Stimulated activated naive CD8-positive, alpha-beta T cell treated with anti-CD3 and anti-CD28 coated beads, Interleukin-15, amount 100 ng/mL, for 72 hours (primary cell): Measurements from ENCODE around the gene TXK.

Experiments
- ATAC-seq: fragments of 150-1000 bp; cut with Tn5 transposase; 2 replicates; pipeline ENCODE4 v1.10.0; 2021; ENCODE audit warnings: mild to moderate bottlenecking, moderate library complexity
- DNase-seq, 2 donors: peaks; one replicate each; pipeline ENCODE4 v3.0.0; 2021 to 2022
- H3K27ac Mint-ChIP-seq, 2 donors: one replicate each; pipeline ENCODE4 v1.8.0; 2022; ENCODE audit warnings: mild to moderate bottlenecking in 2 of 2, mixed read lengths in 2 of 2, moderate library complexity in 2 of 2
- H3K27me3 Mint-ChIP-seq: one replicate; pipeline ENCODE4 v1.8.0; 2022; ENCODE audit warnings: mixed read lengths
- H3K4me1 Mint-ChIP-seq: one replicate; pipeline ENCODE4 v1.8.0; 2022; ENCODE audit warnings: mild to moderate bottlenecking, mixed read lengths
- H3K4me3 Mint-ChIP-seq, 2 donors: one replicate each; pipeline ENCODE4 v1.8.0; 2022; ENCODE audit warnings: mild to moderate bottlenecking in 2 of 2, mixed read lengths in 2 of 2, moderate library complexity in 1 of 2
- H3K9me3 Mint-ChIP-seq, 2 donors: one replicate each; pipeline ENCODE4 v1.8.0; 2022; ENCODE audit warnings: mixed read lengths in 2 of 2

The TXK gene

DNA sequence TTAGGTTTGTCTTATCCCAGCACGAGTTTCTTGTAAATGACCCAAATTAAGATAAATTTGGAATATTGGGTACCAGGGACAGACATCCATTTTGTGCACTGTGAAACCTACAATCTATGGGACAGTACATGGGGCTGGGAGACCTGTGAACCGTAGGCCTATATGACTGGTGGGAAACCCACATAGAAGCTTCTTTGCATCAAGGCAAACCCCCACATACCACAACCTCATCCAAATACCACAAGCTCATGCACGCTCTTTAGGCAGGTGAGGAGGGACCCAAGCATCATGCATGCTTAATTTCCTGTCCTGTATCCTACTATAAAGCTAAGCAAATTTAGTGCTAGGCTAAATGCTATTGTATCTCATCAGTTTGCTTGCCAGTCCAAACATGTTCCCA lies 69.7 kb downstream of the TXK start:
- H3K27me3 Mint-ChIP-seq, result no peaks in the 10 kb centered on the region
- H3K9me3 Mint-ChIP-seq, result peaks cover 26 to 37% of the 10 kb centered on the region in 2 donors
- no peak overlapping the region for H3K27ac Mint-ChIP-seq
- H3K4me1 Mint-ChIP-seq, result peaks cover 45% of the 10 kb centered on the region
- ATAC-seq, result peak; percentile 88
- no peak overlapping the region for H3K4me3 Mint-ChIP-seq
- peak; percentile 46 to 65 for DNase-seq

DNA sequence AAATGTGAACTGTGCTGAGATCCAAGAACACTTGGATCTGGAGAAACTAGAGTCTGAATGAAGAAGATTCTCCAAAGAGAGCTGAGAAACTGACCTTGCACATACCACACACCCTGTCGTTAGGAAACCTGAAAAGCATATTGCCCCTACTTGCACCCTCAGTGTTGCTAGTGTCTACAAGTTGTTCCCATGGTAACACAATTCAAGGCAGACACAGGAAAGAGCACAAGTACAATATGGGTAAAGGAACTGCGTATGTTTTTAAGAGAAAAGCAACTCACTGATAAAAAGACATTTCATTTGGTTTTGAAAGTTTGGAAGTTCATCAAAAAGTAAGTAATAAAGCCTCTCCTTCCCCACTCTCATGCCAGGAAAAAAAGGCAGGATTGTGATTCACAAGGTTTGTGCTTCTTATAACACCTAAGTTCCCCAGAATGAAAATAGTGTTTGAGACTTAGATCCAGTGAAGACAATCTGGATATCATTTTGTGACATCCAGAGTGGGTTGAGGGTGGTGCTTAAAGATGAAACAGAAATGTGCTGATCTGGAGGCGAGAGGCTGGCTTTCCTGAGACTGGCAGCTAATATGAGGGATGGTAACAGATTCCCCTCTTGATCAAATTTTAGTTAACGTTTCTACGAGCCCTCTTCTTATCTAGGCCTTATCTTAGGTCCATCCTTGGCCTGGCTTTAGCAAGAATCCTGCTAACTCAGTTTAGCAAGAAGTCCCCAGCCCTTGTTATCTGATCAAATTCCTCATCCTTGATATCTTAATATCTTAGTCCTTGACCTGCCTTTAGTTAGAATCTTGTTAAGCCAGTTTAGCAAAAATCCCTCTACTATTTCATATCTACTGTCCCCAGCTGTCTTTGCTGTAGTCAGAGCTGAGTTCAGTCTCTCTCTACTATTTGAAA lies 75.2 kb downstream of the TXK start:
- DNase-seq (no peak), ATAC-seq (no peak)
- Mint-ChIP-seq H3K27ac (peak overlapping the region in 1 of 2 donors; percentile 22), H3K27me3 (no peaks in the 10 kb centered on the region), H3K4me1 (peaks cover 16% of the 10 kb centered on the region), H3K4me3 (no peak overlapping the region), H3K9me3 (peaks cover 30 to 35% of the 10 kb centered on the region in 2 donors)

DNA sequence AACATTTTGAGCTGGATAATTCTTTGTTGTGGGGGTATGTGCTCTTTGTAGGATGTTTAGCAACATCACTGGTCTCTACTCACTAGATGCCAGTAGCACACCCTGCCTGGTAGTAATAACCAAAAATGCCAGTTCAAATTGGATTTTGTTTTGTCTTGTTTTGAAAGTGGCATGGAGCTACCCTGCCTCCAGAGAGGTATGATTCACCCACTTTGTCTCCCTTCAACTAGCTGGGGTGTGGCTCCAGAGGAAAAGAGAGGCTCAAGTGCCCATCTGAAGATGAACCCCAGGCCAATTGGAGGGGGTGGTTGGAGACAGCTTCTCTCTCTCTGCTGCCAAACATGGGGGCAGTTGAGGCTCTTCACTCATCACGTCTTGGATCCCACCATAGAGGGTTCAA lies 83.0 kb downstream of the TXK start:
- no peak overlapping the region for H3K27ac Mint-ChIP-seq
- H3K4me3 Mint-ChIP-seq, result no peak overlapping the region
- peaks cover 34% of the 10 kb centered on the region for H3K4me1 Mint-ChIP-seq
- no peaks in the 10 kb centered on the region for H3K9me3 Mint-ChIP-seq
- no peak for ATAC-seq
- peaks cover 20% of the 10 kb centered on the region for H3K27me3 Mint-ChIP-seq
- no peak for DNase-seq

DNA sequence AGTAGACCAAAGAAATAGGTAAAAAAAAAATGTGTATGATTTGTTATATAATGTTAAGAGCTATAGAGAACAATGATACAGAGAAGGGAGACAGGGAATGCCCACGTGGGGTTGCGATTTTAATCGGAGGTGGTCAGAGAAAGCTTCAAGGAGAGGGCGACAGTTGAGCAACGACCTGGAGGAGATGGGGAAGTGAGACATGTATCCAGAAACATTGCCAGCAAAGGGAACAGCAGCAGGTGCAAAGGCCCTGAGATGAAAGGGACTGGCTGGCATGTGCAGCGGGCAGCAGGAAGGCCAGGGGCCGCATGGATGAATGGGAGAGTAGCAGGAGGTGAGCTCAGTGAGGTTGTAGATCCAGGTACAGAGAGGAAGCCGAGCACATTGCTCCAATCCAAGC lies 84.6 kb downstream of the TXK start:
- DNase-seq (no peak), ATAC-seq (no peak)
- Mint-ChIP-seq H3K27ac (no peak overlapping the region), H3K4me1 (peaks cover 50% of the 10 kb centered on the region), H3K4me3 (no peak overlapping the region), H3K9me3 (no peaks in the 10 kb centered on the region), H3K27me3 (peaks cover 20% of the 10 kb centered on the region)

DNA sequence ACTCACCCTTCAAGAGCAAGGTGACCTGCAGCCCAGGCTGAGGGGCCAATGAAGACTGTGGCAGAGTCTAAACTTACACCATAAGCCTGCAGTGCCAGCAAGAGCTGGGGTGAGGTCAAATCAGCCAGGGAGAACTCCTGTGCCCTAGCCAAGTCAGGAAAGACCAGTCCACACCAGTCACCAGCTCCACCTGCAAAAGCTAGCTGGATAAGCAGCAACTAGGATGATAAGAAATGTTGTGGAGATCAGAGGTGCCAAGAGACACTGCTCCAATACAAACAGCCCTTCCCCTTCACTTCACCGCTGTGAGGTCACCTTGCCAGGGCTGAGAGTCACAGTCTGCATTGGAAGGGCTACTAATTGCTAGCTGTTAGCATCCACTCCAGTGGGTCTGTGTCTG lies 86.2 kb downstream of the TXK start:
- DNase-seq, result no peak
- H3K4me3 Mint-ChIP-seq, result no peak overlapping the region
- H3K27me3 Mint-ChIP-seq, result peaks cover 20% of the 10 kb centered on the region
- no peak for ATAC-seq
- H3K4me1 Mint-ChIP-seq, result peaks cover 65% of the 10 kb centered on the region
- no peaks in the 10 kb centered on the region for H3K9me3 Mint-ChIP-seq
- H3K27ac Mint-ChIP-seq, result no peak overlapping the region

DNA sequence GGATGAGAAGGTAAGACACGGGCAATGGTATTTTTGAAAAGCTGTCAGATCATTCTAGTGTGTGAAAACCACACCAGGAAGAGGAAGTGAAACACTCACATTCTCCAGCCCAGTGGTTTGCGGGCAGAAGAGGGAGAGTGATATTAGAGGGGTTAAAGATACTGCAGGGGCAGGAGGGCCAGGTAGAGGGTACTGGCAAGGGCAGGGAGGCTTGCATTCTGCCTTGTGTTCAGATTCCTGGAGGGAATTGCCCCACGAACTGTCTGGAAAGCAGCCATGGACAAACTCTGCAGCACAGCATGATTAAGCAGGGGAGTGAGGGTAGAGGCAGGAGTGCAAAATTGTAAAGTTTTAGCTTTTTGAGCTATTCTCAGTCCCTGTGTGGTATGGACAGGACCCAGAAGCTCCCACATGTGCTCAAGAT lies 86.6 kb downstream of the TXK start:
- peak overlapping the region; percentile 64 to 72 for H3K4me3 Mint-ChIP-seq
- peaks cover 70% of the 10 kb centered on the region for H3K4me1 Mint-ChIP-seq
- ATAC-seq (peak; percentile 97), DNase-seq (peak; percentile 72 to 85)
- H3K27me3 Mint-ChIP-seq, result peaks cover 20% of the 10 kb centered on the region
- peak overlapping the region in 1 of 2 donors; percentile 84 for H3K27ac Mint-ChIP-seq
- no peaks in the 10 kb centered on the region for H3K9me3 Mint-ChIP-seq

DNA sequence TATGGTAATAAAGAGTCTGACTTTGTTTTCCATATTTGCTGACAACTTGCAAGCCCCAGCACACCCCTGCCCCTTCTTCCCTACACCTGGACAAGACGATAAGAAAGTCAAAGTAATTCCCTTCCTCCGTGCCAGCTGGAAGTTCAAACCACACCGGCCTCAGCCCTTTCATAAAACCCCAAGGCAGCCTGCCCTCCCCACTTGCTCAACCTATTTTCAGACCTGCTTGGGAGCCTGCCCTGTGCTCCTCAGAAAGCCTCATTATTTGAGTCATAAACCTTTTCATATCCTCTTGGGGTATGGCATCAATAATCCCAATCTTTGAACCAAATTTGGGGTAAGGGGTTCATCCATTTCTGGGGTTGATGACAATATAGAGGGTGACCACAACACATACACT lies 88.0 kb downstream of the TXK start:
- H3K27ac Mint-ChIP-seq, result no peak overlapping the region
- ATAC-seq (peak; percentile 15), DNase-seq (no peak)
- no peaks in the 10 kb centered on the region for H3K9me3 Mint-ChIP-seq
- H3K4me3 Mint-ChIP-seq, result peak overlapping the region; percentile 27 to 33
- H3K4me1 Mint-ChIP-seq, result peaks cover 82% of the 10 kb centered on the region
- H3K27me3 Mint-ChIP-seq, result peaks cover 20% of the 10 kb centered on the region

DNA sequence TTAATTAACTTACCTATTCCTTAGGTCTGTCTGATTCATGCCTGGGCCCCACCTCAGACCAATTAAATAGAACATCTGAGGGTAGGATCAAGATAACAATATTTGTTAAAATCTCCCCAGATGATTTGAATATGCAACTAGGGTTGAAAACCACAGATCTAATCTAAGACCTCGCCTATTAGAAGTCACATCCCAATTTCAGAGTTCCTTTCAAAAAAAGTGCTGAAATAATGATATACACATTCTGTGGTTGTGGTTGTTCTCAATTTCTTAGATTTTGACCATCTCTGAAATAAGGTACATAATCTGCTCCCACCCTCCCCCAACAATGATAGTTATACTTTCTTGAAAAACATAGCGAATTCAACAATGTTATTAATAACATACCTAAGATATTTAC lies 89.8 kb downstream of the TXK start:
- no peak for ATAC-seq
- Mint-ChIP-seq H3K4me1 (peaks cover 87% of the 10 kb centered on the region), H3K4me3 (no peak overlapping the region), H3K27ac (no peak overlapping the region), H3K9me3 (no peaks in the 10 kb centered on the region), H3K27me3 (peaks cover 5% of the 10 kb centered on the region)
- no peak for DNase-seq

DNA sequence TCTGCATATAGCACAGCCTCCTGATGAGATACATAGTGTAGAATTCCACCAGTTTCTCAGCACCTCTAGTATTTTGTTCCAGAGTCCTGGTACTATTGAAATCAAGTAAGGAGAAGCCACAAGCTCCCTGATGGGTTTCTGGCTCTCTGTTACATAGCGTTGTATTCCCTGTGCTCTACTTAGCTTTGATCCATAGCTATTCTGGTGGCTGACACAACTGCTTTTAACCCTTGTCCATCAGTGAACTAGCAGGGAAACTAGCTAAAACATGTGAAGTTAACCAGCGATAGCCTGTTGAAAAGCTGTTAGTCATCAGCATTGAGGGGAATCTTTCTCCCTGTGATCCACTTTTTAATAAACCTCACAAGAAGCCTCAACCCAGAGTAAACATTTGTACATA lies 90.5 kb downstream of the TXK start:
- peaks cover 81% of the 10 kb centered on the region for H3K4me1 Mint-ChIP-seq
- ATAC-seq (no peak), DNase-seq (no peak)
- H3K4me3 Mint-ChIP-seq, result no peak overlapping the region
- no peaks in the 10 kb centered on the region for H3K9me3 Mint-ChIP-seq
- no peaks in the 10 kb centered on the region for H3K27me3 Mint-ChIP-seq
- H3K27ac Mint-ChIP-seq, result no peak overlapping the region

DNA sequence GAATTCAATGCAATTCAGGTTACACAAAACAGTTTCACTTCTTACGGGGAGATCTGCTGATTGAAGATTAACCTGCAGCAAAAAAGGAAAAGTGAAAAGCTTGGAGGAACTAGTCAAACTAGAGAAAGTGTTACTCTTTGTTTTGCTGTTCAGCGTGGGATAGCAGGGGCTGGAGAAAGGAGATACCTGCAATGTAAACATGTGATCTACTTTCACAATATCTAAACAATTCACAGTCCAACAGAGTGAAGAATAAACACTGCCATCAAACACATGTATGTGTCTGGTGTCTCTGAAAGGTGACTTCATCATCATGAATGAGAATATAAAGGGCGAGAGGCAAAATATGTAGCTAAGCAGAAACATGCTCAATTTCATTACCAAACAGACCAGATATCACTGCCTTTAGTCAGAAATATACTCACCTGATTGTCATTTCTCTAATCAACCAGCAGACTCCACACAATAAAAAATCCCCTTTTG lies 91.0 kb downstream of the TXK start:
- H3K4me3 Mint-ChIP-seq, result no peak overlapping the region
- H3K4me1 Mint-ChIP-seq, result peaks cover 76% of the 10 kb centered on the region
- no peaks in the 10 kb centered on the region for H3K27me3 Mint-ChIP-seq
- ATAC-seq (no peak), DNase-seq (no peak)
- H3K27ac Mint-ChIP-seq, result no peak overlapping the region
- no peaks in the 10 kb centered on the region for H3K9me3 Mint-ChIP-seq

DNA sequence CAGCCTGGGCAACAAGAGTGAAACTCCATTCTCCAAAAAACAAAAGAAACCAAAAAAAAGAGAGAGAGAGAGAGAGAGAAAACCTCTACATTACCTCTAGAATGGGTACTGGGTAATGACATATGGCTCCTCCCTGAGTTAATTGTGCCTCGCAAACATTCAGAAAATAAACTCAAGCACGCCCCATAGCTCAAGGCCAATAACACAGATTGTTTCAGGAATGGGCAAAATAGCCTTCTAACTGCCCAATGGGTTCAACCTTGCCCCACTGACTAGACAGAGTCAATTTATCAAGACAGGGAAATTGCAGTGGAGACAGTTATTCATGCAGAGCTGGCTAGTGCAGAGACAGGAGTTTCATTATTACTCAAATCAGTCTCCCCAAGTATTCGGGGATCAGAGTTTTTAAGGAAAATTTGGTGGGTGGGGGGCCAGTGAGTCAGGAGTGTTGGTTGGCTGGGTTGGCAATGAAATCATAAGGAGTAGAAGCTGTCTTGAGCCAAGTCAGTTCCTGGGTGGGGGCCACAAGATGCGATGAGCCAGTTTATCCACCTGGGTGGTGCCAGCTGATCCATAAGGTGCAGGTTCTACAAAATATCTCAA lies 92.4 kb downstream of the TXK start:
- DNase-seq (no peak), ATAC-seq (peak; percentile 61)
- no peaks in the 10 kb centered on the region for H3K9me3 Mint-ChIP-seq
- H3K27me3 Mint-ChIP-seq, result no peaks in the 10 kb centered on the region
- peaks cover 64% of the 10 kb centered on the region for H3K4me1 Mint-ChIP-seq
- H3K27ac Mint-ChIP-seq, result no peak overlapping the region
- H3K4me3 Mint-ChIP-seq, result no peak overlapping the region

DNA sequence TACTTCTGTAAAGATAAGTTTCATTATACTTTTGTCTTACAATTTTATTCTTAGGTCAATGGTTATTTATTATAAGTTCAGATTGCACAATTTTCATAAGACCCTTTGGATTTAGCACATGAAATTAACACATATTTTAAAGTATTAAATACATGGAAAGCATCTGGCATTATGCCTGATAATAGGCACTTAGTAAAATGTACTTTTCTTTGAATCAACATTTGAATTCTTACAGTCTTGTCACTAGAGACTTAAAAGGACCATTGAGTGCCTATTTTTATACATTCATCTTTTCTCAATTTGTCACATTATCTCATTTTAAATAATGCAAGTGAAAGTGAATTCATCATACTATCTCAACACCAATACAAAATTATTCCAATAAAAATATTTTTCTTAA lies 94.5 kb downstream of the TXK start:
- no peak for ATAC-seq
- peaks cover 64% of the 10 kb centered on the region for H3K4me1 Mint-ChIP-seq
- H3K9me3 Mint-ChIP-seq, result no peaks in the 10 kb centered on the region
- H3K4me3 Mint-ChIP-seq, result no peak overlapping the region
- no peak overlapping the region for H3K27ac Mint-ChIP-seq
- DNase-seq, result no peak
- no peaks in the 10 kb centered on the region for H3K27me3 Mint-ChIP-seq

DNA sequence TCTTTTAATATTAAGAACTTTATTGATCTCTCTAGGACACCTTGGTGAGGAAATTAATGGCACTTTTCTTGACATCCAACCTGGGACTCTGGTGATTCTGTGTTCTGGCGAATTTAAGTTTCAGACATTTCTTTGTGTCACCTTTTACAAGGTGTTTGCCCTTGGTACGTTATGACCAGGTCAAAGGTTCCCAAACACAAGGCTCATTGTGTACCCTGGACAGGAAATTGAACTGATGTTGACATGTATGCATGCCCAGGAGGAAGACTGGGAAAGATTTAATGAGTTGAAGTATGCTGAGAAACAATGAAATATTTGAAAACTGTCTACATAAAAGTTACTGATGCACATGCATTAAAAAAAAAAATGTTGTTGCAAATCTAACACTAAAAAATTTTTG lies 95.4 kb downstream of the TXK start:
- H3K4me3 Mint-ChIP-seq, result no peak overlapping the region
- no peak overlapping the region for H3K27ac Mint-ChIP-seq
- DNase-seq (no peak), ATAC-seq (no peak)
- H3K27me3 Mint-ChIP-seq, result no peaks in the 10 kb centered on the region
- no peaks in the 10 kb centered on the region for H3K9me3 Mint-ChIP-seq
- H3K4me1 Mint-ChIP-seq, result peaks cover 65% of the 10 kb centered on the region

DNA sequence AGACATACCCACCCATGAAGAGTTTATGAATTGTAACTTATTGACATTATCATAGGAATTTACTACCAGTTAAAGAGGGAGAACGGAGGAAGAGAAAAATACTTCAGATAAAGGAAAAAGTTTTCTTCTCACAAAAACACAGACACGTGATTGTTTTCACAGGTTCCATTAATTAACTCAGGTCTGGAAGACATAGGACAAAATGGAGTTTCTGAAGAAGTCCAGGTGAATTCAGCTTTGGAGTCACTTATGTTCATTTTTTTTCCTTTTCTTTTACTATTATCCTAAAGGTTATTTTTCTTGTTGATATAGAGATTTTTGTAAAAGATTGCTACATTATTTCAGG lies 97.0 kb downstream of the TXK start:
- no peak overlapping the region for H3K4me3 Mint-ChIP-seq
- no peaks in the 10 kb centered on the region for H3K27me3 Mint-ChIP-seq
- no peak overlapping the region for H3K27ac Mint-ChIP-seq
- peaks cover 55% of the 10 kb centered on the region for H3K4me1 Mint-ChIP-seq
- H3K9me3 Mint-ChIP-seq, result no peaks in the 10 kb centered on the region
- DNase-seq (no peak), ATAC-seq (no peak)

DNA sequence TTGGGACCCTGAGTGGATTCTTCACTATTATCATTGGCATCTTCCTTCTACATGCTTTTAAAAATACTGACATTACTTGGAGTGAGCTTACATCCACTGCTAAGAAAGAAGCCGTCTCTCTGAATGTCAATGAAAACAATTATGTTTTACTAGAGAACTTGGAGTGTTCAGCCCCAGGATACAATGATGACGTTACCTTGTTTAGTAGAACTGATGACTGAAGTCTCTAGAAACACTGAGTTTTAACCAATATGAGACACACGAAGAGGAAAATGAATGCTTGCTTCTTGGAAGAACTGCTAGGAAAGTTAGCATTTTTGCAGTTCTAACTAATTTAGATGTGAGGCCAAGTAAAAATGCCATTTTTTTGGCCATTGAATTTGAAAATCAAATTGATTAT lies 98.1 kb downstream of the TXK start:
- peak overlapping the region in 1 of 2 donors; percentile 38 for H3K27ac Mint-ChIP-seq
- H3K4me1 Mint-ChIP-seq, result peaks cover 50% of the 10 kb centered on the region
- DNase-seq (no peak), ATAC-seq (no peak)
- H3K27me3 Mint-ChIP-seq, result no peaks in the 10 kb centered on the region
- peak overlapping the region; percentile 21 to 41 for H3K4me3 Mint-ChIP-seq
- H3K9me3 Mint-ChIP-seq, result no peaks in the 10 kb centered on the region

DNA sequence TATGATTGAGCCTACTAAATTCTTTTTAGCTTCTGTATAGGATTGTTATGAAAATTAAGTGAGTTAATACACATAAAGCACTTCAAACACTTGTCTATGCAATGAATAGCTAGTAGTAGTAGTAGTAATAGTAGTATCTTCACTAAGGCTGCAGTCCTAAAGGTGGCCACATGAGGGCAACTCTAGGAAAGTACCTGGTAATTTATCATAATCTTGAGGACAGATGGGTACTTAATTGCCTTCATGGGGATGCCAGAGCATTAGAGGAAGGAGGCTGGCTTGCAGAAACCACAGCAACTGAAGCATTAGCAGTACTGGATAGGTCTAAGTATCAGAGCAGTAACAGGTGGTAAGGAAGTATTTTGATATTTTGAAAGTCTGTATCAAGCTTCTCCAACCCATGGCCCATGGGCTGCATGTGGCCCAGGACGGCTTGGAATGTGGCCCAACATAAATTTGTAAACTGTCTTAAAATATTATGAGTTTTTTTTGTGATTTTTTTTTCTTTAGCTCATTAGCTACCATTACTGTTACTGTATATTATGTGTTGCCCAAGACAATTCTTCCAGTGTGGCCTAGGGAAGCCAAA lies 100.1 kb downstream of the TXK start:
- Mint-ChIP-seq H3K4me3 (no peak overlapping the region), H3K9me3 (no peaks in the 10 kb centered on the region), H3K4me1 (peaks cover 60% of the 10 kb centered on the region), H3K27ac (no peak overlapping the region), H3K27me3 (no peaks in the 10 kb centered on the region)
- DNase-seq (peak; percentile 53 to 67), ATAC-seq (peak; percentile 75)
